AG10803 (cell line): ENCODE measurements around the gene SUCLA2.

Experiments
- DNase-seq: peaks from one replicate; pipeline ENCODE4 v3.0.0; 2010; ENCODE audit warnings: low read depth
- H3K4me3 ChIP-seq: 2 replicates; pipeline ENCODE4 v1.5.1; 2011; ENCODE audit warnings: mild to moderate bottlenecking, low read length, control low read depth
- TF ChIP-seq, protein P1 (sequence below): conservative IDR thresholded peaks from 2 replicates; pipeline ENCODE4 v1.5.1; 2011; ENCODE audit warnings: mild to moderate bottlenecking, low read length, control low read depth, inconsistent platforms

Gene SUCLA2

DNA sequence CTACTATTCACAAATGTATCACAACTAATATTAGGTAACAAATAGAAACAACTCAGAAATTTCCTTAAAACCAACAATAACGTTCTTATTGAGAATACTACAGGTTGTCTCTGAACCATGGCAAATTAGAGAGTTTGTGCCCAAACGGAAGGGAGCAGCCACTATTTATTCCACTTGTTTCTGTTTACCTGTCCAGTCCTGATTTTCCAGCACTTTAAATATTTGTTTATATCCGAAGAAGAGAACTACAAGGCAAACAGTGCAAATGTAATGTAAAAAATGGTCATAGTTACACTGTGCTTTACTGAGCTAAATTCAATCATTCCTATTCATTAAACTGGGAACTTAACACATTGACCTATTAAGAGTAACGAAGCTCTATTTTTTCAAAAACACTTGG is 9.2 kb downstream of the SUCLA2 start:
- TF ChIP-seq, protein P1, sequence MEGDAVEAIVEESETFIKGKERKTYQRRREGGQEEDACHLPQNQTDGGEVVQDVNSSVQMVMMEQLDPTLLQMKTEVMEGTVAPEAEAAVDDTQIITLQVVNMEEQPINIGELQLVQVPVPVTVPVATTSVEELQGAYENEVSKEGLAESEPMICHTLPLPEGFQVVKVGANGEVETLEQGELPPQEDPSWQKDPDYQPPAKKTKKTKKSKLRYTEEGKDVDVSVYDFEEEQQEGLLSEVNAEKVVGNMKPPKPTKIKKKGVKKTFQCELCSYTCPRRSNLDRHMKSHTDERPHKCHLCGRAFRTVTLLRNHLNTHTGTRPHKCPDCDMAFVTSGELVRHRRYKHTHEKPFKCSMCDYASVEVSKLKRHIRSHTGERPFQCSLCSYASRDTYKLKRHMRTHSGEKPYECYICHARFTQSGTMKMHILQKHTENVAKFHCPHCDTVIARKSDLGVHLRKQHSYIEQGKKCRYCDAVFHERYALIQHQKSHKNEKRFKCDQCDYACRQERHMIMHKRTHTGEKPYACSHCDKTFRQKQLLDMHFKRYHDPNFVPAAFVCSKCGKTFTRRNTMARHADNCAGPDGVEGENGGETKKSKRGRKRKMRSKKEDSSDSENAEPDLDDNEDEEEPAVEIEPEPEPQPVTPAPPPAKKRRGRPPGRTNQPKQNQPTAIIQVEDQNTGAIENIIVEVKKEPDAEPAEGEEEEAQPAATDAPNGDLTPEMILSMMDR: no peak
- no peak overlapping the region for H3K4me3 ChIP-seq
- no peak for DNase-seq

DNA sequence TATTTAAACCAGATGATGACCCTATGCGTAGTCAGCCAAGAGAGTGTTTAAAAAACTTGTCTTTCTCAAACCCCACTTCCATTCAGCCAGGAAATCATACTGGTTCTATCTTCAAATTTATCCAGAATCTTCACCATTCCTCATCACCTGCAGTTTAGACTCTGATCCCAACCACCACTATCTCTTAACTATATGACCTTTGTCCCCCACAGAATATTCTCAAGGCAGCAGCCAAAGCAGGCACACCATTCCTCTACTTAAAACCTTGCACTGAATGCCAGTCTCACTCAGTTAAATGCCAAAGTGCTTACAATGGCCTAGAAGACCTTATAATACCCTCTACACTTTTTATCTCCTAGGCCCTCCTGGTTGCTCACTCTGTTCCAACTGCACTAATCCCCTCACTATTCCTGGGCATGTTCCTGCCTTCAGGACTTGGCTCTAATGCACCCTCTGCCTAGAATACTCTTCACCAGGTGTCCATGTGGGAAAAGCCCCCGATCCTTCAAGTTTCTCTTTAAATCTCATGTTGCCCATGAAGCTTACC is 10.1 kb downstream of the SUCLA2 start:
- DNase-seq: no peak
- TF ChIP-seq, protein P1: no peak
- no peak overlapping the region for H3K4me3 ChIP-seq

DNA sequence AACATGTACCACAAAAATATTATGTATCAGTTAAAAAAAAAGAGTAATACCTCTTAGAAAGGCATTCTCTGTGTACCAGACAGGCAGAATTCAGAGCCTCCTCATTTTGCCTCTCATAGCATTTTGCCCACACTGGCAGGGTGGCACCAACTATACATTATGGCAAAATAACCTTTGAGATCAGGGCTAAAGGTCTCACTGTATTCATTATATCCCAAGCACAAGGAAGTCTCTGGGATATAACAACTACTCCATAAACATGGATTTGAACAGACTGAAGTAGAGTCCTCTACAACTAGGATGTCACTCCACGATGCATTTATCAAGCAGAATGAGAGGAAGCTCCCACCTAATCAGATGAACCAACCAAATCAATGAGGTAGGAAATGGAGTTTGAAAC is 10.6 kb downstream of the SUCLA2 start:
- H3K4me3 ChIP-seq: no peak overlapping the region
- TF ChIP-seq, protein P1: no peak
- no peak for DNase-seq

DNA sequence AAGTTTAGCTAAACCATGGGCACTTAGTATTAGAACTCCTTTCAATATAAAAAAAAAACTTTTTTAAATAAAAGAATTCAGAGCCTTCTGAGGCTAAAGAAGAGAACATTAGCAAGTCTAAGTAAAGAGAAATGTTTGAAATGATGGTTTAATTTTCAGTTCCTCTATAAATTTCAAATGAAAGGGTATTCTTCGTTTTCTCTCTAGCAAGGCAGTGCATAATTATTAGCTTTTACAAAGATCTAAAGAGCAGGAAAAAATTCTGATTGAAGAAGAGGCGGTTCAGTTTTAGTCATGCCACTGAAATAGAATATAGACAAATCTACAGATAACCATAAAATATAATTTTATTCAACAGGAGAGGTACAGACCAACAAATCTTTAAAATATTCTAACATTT is 18.0 kb downstream of the SUCLA2 start:
- H3K4me3 ChIP-seq: no peak overlapping the region
- no peak for DNase-seq
- TF ChIP-seq, protein P1: no peak

DNA sequence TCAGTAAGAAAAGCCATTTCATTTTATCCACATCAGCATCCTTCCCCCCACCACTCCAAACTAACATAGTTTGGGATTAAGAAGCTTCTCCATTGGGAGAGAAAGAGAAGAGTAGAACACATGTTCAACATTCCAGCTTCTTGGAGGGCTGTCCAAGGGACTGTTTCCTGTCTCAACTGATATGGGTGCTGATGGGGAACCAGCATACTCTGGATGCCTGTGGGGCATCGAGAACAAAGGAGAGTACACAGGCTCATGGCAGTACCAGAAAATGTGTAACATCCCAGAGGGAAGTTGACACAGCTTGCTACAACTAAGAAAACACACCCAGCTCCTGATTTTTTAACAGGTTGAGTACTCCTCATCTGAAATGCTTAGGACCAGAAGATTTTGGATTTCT is 24.7 kb downstream of the SUCLA2 start:
- DNase-seq: peak; percentile 26

DNA sequence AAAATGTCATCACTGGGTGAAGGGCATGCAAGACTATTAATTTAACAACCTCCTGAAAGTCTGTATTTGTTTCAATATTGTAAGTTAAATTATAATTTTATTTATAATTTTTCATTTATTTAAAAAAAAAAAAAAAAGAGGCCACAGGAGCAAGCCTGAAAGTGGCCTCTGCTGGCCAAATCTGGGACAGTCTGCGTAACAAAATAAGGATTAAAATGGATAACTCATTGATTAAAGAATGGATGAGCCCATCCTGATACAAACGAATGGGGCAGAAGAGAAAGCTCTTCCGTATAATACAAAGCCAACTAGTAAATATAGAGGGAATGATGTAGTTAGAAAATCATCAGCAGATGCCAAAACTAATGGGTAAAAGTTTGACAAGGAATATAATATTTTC is 36.2 kb downstream of the SUCLA2 start:
- DNase-seq: no peak
- no peak overlapping the region for H3K4me3 ChIP-seq
- TF ChIP-seq, protein P1: no peak

More for the DNA sequence above, 24.7 kb downstream of the SUCLA2 start:
- TF ChIP-seq, protein P1: no peak
- no peak overlapping the region for H3K4me3 ChIP-seq

DNA sequence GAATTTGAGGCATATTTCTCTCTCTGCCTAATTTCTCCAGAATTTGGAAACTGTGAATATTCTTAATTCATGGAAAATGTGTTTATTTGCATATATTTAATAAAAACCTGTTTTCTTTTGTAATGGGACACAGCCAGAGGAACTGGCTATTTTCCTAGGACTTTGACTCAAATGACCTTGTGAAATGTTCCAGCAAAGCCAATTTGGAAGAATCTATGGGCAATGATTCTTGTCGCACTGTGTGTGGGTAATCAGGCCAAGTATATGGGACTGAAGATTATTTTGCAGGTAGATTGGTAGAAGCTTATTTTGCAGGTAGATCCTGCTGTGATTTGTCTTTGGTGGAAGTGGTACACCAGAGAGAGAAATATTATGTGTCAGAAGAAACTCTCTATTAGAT is 38.8 kb downstream of the SUCLA2 start:
- H3K4me3 ChIP-seq: no peak overlapping the region
- DNase-seq: no peak
- TF ChIP-seq, protein P1: no peak
